Activated CD8-positive, alpha-beta memory T cell treated with anti-CD3 and anti-CD28 coated beads, Interleukin-2, amount 10 ng/mL, durations not matched to agents 7 days and 5 days (primary cell): ENCODE data around the gene CHCHD6. TPM values are rescaled to one million over a fixed set of nuclear protein-coding genes. Genes with fewer than 3 reads are reported as not detected.

ENCODE experiments used
- ATAC-seq: fragments of 150-1000 bp; cut with Tn5 transposase; one replicate; pipeline ENCODE4 v1.10.0; 2021; ENCODE audit warnings: moderate library complexity
- CTCF ChIA-PET: fragments of 350-600 bp; sonication (Branson Sonifier 250); formaldehyde crosslinking; loops from one replicate; lab custom pipeline; 2021; ENCODE audit warnings: antibody characterized with exemption; lab: Charles Lee
- DNase-seq: peaks from one replicate; pipeline ENCODE4 v3.0.0-alpha.2; 2020
- H3K27ac Mint-ChIP-seq: one replicate; pipeline ENCODE4 v1.8.0; 2021; ENCODE audit warnings: mild to moderate bottlenecking, mixed read lengths
- H3K27me3 Mint-ChIP-seq: one replicate; pipeline ENCODE4 v1.8.0; 2021; ENCODE audit warnings: mixed read lengths
- H3K36me3 Mint-ChIP-seq: one replicate; pipeline ENCODE4 v1.8.0; 2021; ENCODE audit warnings: mild to moderate bottlenecking, mixed read lengths
- H3K4me1 Mint-ChIP-seq: one replicate; pipeline ENCODE4 v1.8.0; 2021; ENCODE audit warnings: mixed read lengths
- H3K4me3 Mint-ChIP-seq: one replicate; pipeline ENCODE4 v1.8.0; 2021; ENCODE audit warnings: mild to moderate bottlenecking, moderate library complexity, mixed read lengths
- H3K9me3 Mint-ChIP-seq: one replicate; pipeline ENCODE4 v1.8.0; 2022; ENCODE audit warnings: low read depth, mixed read lengths
- total RNA-seq, 2 experiments: library from RNA; stranded (reverse); gene quantifications; one replicate each; pipeline ENCODE4 v1.2.3, GENCODE V29; 2021

CHCHD6 gene
- total RNA-seq, 2 experiments from 2014 or later = 7.7 to 9.0 TPM

DNA sequence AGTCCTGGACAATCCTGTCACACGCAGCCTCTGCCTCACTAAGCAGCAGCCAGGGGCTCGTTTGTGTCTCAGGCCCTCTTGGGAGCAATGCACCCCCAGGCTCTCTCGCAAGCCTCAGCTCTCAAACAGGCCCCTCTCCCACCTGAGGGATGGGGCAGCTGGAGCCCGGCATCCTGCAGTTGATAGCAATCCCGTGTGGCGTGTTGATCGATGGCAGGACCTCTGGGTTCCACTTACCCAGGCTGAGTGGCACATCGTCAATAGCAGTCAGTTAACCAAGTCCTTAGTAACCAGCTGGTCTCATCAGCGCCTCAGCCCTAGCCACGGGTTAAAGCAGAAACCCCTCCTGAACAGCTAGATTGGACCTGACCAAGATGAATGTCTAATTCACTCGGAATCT lies 242.4 kb downstream of the CHCHD6 start:
- H3K36me3 Mint-ChIP-seq = no peaks in the 10 kb centered on the region
- CTCF ChIA-PET = interaction anchor here (2.0 kb wide), 1 partner anchor 9 kb away, joined by 7 read pairs; no protein-coding TSS in a partner anchor
- H3K27me3 Mint-ChIP-seq = no peaks in the 10 kb centered on the region
- no peak overlapping the region for H3K27ac Mint-ChIP-seq
- peaks cover 8% of the 10 kb centered on the region for H3K4me1 Mint-ChIP-seq
- H3K9me3 Mint-ChIP-seq = no peaks in the 10 kb centered on the region
- ATAC-seq (no peak), DNase-seq (no peak)
- no peak overlapping the region for H3K4me3 Mint-ChIP-seq

DNA sequence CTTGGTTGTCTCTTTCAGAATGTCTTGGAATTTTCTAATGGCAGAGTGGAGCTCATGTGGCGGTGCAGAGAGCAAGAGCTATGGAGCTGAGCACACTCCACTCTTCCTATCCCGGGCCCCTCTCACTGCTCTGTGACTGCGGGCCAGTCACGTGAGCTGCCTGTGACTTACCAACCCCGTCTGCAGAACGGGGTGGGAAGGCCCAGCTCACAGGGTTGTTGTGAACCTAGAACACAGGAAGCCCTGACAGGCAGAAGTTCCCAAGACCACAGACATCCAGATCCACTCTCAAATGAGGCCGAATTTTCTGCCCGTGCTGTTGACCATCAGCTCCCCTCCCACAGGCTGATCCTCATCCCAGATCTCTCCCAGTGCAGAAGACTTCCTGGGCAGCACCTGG lies 243.4 kb downstream of the CHCHD6 start:
- DNase-seq (no peak), ATAC-seq (no peak)
- CTCF ChIA-PET = interaction anchor here (2.0 kb wide), 1 partner anchor 10 kb away, joined by 7 read pairs; no protein-coding TSS in a partner anchor
- Mint-ChIP-seq H3K4me3 (no peak overlapping the region), H3K27me3 (no peaks in the 10 kb centered on the region), H3K36me3 (no peaks in the 10 kb centered on the region), H3K4me1 (no peaks in the 10 kb centered on the region), H3K9me3 (no peaks in the 10 kb centered on the region), H3K27ac (no peak overlapping the region)

DNA sequence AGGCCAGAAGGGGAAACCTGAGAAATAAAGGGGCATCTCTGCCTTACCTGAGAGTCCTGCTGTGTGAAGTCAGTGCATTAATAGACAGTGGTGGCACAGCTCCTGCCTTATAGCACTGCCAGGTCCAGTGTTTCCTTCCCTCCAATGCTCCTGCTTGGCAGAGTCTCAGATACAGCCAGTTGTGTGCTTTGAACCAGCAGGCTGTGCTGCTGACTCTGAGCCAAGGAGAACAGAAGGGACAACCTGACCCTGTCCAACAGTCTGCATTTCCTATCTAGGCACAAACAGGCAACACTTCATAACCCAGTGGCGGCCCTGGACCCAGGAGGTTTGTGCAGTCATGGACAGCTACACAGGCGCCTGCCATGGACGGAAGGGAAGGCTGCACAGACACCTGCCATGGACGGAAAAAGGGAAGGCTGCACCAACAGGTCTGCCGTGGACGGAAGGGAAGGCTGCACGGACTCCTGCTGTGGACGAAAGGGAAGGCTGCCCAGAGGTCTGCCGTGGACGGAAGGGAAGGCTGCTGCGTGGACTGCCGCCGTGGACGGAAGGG lies 245.0 kb downstream of the CHCHD6 start:
- Mint-ChIP-seq H3K27ac (no peak overlapping the region), H3K4me3 (no peak overlapping the region), H3K36me3 (no peaks in the 10 kb centered on the region), H3K27me3 (no peaks in the 10 kb centered on the region), H3K9me3 (no peaks in the 10 kb centered on the region), H3K4me1 (no peaks in the 10 kb centered on the region)
- no peak for ATAC-seq
- no peak for DNase-seq
- CTCF ChIA-PET = no interaction called here

DNA sequence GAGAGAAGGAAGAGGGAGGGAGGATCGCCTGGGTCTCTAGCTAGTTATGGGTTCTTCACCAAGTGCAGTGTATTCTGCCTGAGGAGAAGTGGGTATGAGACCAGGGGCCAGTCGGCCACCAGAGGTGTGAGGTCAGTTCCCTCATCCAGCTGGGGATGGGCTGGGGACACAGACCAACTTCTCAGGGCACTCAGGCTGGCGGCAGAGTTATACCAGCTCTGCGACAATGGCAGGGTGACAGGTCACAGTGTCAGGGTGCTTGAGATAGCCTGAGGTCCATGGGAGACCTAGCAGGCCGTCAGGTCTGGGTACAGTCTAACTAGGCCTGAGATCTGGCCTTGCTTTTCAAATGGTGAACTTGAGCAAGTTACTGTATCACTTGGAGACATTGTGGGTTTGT lies 247.5 kb downstream of the CHCHD6 start:
- CTCF ChIA-PET = interaction anchor here (1.0 kb wide), 1 partner anchor 31 kb away, joined by 3 read pairs; the partner anchor contains the start of gene PLXNA1
- ATAC-seq = no peak
- no peak overlapping the region for H3K4me3 Mint-ChIP-seq

DNA sequence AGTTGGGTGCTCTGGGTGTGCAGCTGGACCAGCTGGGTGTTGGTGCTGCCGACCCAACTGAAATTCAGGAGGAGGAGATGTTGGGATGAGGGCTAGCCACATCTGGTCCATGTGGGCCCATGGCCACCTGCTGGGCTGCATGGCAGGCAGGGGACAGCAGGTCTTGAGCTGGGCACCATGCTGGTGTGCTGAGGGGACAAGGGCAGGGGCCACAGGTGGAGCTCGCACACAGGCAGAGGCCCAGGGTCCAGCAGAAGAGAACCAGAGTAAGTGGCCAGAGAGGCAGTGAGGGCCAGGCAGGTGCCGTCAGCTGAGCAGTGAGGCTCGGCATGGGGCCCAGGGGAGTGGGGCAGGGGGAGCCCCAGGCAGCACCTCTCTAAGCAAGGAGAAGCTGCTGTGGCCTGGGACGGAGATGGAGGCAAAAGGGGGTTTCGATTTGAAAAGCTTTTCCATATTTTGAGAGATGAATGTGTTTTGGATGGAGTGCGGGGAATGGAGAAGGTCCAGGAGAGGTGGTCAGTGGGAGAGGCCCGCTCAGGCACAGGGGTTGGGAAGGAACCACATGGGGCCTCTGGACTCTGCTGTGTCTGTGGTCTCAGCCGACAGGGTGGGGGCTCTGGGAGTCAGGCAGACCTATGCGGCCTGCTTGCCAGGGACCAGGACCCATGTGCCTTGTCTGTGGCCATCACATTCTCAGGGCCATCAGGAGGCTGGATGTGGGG lies 248.4 kb downstream of the CHCHD6 start:
- DNase-seq (no peak), ATAC-seq (no peak)
- H3K4me3 Mint-ChIP-seq = no peak overlapping the region
- H3K9me3 Mint-ChIP-seq = no peaks in the 10 kb centered on the region
- no peaks in the 10 kb centered on the region for H3K4me1 Mint-ChIP-seq
- H3K36me3 Mint-ChIP-seq = no peaks in the 10 kb centered on the region
- no peak overlapping the region for H3K27ac Mint-ChIP-seq
- CTCF ChIA-PET = no interaction called here
- H3K27me3 Mint-ChIP-seq = no peaks in the 10 kb centered on the region

More for the DNA sequence above, 247.5 kb downstream of the CHCHD6 start:
- no peak for DNase-seq
- no peak overlapping the region for H3K27ac Mint-ChIP-seq
- H3K4me1 Mint-ChIP-seq = no peaks in the 10 kb centered on the region
- H3K36me3 Mint-ChIP-seq = no peaks in the 10 kb centered on the region
- no peaks in the 10 kb centered on the region for H3K9me3 Mint-ChIP-seq
- no peaks in the 10 kb centered on the region for H3K27me3 Mint-ChIP-seq

DNA sequence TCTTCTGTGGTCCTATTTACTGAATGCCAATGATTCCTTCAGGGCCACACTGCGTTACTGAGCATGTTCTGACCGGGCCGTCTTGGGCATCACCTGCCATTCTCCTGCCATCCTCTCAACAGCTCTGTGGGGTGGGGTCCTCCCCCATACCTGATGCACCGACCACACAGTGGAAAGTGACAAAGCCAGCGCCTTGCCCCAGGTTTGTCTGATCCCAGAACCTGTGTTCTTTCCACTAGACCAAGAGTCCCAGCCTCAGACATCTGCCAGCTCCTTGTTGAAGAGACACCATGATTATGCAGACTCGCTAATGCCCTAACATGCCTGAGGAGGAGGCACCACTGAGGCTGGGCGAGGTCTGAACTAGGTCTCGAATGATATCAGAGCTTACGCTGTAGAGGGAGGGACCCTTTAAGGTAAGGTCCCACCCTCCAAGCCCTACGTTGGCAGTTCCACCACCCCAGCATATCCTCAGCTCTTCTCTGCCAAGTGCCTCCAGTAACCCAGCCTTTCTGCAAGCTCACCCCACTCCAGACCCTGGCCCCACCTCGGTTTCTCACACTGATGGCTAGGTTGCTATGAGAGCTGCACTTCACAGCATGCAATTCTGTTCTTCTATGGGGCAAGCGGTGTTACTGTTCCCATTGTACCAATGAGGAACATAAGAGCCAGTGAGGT lies 249.1 kb downstream of the CHCHD6 start:
- ATAC-seq (no peak), DNase-seq (no peak)
- Mint-ChIP-seq H3K27ac (no peak overlapping the region), H3K4me1 (no peaks in the 10 kb centered on the region), H3K9me3 (no peaks in the 10 kb centered on the region), H3K36me3 (no peaks in the 10 kb centered on the region), H3K27me3 (no peaks in the 10 kb centered on the region), H3K4me3 (no peak overlapping the region)
- CTCF ChIA-PET = no interaction called here

DNA sequence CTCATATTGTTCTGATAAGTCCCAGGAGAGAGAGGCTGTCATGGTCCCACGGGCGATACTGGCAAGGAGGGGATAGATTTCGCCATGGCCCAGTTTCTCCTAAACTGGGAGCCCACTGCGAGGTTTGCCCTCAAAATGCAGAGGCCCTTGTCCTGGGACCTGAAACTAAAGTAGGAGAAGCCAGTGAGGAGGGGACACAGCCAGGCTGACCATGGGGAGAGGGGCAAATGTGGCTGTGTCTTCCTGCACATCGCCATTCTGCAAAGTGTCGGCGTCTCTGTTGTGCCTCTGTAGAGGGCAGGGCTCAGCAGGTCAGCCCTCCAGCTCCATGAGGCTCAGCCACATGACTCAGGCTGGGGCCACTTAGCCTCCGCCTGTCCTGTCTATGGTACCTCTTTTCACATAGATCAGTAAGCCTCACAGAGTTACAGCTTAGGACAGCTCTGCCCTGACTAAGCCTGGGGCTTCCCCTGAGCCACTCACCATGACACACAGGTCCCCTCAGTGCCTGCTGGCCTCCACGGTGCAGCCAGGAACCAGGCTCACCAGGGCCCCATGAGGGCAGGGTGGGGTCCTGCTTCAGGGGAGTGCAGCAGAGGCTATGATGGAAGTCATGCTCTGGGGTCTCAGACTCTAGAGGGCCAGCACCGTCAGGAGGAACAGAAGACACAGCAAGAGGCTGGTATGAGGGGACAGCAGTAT lies 250.3 kb downstream of the CHCHD6 start:
- Mint-ChIP-seq H3K36me3 (no peaks in the 10 kb centered on the region), H3K9me3 (no peaks in the 10 kb centered on the region), H3K27ac (no peak overlapping the region), H3K27me3 (no peaks in the 10 kb centered on the region), H3K4me3 (no peak overlapping the region), H3K4me1 (no peaks in the 10 kb centered on the region)
- no peak for DNase-seq
- CTCF ChIA-PET = no interaction called here
- peak; percentile 30 for ATAC-seq

DNA sequence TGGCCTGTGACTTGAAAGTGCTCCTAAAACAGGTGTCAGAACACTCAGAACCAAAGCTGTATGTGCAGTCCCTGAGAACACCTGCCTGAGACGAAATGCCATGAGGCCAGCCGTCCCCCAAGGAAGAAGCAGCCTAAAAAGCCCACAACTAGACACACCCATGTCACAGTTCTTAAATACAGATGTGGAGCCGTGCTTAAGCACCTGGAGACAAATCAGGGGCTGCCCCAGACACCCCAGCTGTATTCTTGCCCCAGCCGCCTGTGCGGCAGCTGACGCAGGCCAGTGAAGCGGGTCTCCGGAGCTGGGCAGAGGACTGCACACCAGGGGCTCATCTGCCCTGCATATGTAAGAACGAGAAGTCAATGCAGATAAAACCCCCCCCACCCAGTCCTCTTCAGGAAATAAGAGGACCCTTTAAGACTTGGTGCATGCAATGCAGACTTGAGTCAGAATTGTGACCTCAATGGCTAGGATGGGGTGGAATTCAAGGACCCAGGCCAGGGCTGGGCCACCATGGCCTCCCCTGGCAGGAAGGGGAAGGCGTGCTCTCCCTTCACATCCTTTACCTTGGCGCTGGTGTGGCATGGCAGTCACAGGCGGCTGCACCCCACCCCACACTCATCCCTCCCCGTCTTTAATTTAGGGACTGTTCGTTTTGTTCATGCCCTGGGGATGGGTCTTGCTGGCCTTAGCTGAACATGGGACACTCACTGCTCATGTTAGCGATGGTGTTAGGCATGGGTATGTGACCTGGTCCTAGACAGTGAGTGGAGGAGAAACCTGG lies 251.2 kb downstream of the CHCHD6 start:
- Mint-ChIP-seq H3K36me3 (no peaks in the 10 kb centered on the region), H3K27me3 (no peaks in the 10 kb centered on the region), H3K27ac (no peak overlapping the region), H3K9me3 (no peaks in the 10 kb centered on the region), H3K4me1 (no peaks in the 10 kb centered on the region), H3K4me3 (no peak overlapping the region)
- DNase-seq (no peak), ATAC-seq (no peak)
- CTCF ChIA-PET = no interaction called here

DNA sequence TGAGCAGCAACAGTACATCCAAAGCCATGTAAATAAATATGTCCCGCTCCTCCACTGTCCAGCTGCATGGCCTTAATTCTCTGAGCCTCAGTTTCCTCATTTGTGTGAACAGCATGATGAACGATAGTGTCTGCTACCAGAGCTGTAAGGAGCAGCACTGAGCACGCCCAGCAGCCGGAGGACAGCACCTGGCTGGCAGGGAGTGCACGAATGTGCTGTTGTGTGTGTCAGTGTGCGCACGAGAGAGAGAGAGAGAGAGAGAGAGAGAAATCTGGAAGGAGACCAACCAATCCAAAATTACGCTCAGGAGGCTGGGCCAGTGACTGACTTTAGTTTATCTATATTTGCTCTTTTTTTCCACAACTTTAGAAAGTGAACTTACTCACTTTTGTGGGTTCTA lies 252.3 kb downstream of the CHCHD6 start:
- Mint-ChIP-seq H3K4me3 (no peak overlapping the region), H3K9me3 (no peaks in the 10 kb centered on the region), H3K27ac (no peak overlapping the region), H3K27me3 (no peaks in the 10 kb centered on the region), H3K36me3 (no peaks in the 10 kb centered on the region), H3K4me1 (no peaks in the 10 kb centered on the region)
- CTCF ChIA-PET = no interaction called here
- DNase-seq = no peak
- no peak for ATAC-seq

DNA sequence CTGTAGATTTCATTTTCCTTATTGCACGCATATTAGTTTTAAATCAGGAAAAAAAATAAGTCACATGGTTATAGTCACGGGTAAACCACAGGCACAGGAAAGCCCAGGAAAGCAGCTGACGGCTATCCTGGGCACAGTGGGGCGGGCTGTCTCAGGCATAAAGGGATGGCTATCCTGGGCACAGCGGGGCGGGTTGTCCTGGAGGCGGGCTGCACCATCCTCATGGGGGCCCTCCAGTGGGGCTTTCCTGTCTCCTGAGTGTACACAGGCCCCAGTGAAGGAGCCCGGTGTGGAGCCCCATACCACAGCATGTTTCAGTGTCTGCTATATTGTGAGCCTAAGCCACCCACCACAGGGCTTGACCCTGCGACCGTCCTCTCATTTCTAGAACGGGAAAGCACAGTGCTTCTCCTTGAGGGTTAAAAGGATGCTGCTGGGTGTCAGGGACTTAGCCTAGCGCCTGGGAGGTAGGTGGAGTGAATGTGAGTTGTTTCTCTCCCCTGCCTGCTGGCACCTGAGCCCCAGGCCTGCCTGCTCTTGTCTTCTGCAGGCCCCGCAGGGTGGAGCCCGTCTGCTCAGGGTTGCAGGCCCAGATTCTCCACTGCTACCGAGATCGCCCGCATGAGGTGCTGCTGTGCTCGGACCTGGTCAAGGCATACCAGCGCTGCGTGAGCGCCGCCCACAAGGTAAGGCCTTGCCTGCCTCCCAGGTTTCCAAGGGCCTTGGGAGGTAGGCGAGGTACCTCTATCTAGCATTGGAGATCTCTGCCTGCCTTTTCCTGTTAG lies 253.0 kb downstream of the CHCHD6 start:
- ATAC-seq = no peak
- CTCF ChIA-PET = no interaction called here
- Mint-ChIP-seq H3K36me3 (no peaks in the 10 kb centered on the region), H3K9me3 (no peaks in the 10 kb centered on the region), H3K4me1 (no peaks in the 10 kb centered on the region), H3K27ac (no peak overlapping the region), H3K4me3 (no peak overlapping the region), H3K27me3 (no peaks in the 10 kb centered on the region)
- no peak for DNase-seq

DNA sequence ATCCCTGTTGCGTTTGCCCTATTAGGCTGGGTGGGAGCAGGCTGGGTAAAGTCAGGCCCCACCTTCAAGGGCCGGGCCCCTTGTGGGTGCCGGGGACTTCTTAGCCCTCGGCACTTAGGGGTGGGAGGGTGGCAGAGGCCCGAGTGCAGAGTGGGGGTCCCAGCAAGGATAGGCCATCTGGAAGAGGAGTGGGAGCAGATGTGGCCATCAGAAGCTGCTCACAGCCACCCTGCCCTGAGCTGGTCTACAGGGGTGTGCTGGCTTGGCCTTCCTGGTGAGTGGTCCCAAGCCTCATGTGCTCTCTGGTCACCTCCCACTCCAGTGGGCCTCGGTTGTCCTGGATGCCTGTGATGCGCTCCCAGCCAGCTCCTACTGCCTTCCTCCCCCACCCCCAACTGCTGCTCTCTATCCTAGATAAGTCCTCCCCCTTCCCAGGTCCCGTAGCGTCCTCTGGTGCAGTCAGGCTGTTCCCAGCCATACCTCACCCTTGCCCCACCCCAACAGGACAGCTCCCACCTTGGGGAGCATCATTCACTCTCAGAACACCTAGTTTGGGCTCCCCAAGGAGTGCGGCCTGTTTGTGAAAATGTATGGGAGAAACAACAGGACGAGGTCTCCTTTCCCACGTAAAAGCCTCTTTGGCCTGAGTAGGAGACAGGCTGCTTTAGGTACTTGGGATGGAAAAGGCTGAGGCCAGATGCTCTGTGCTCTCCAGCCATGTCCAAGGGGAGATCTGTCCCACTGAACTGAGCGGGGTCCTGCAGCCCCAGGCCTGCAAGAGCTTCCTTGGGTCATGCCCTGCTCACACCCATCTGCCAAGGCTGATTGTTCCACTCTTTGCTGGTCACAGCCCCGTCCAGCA lies 254.0 kb downstream of the CHCHD6 start:
- DNase-seq = no peak
- Mint-ChIP-seq H3K4me3 (no peak overlapping the region), H3K27ac (no peak overlapping the region), H3K9me3 (no peaks in the 10 kb centered on the region), H3K4me1 (no peaks in the 10 kb centered on the region), H3K27me3 (no peaks in the 10 kb centered on the region), H3K36me3 (no peaks in the 10 kb centered on the region)
- ATAC-seq = no peak
- CTCF ChIA-PET = no interaction called here

DNA sequence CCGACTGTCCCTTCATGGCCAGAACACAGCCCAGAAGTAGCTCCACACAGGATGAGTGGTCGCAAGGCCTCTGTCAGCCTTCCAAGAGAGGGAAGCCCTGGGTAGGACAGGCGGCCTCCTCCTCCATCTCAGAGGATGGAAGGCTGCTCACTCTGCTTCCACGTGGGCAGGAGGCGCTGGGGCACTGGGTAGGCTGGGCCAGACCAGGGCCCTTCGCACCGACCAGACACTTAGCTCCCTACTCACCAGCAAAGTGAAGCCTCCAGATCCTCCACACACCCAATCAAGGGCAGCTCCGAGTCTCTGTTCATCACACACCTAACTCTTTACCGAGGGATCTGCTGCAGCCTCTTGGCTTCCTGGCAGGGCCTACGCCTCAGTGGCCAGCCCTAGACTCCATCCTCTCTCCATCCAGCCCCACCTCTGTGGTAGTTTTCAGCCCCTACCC lies 254.6 kb downstream of the CHCHD6 start:
- DNase-seq = no peak
- CTCF ChIA-PET = no interaction called here

More for the DNA sequence above, 254.6 kb downstream of the CHCHD6 start:
- Mint-ChIP-seq H3K27me3 (no peaks in the 10 kb centered on the region), H3K4me1 (no peaks in the 10 kb centered on the region), H3K4me3 (no peak overlapping the region), H3K36me3 (no peaks in the 10 kb centered on the region), H3K9me3 (no peaks in the 10 kb centered on the region), H3K27ac (no peak overlapping the region)
- ATAC-seq = no peak
